K562 (cell line): ENCODE data around the gene OR7A17. TPM values are rescaled to one million over a fixed set of nuclear protein-coding genes. Genes with fewer than 3 reads are reported as not detected.

ENCODE experiments used
- ATAC-seq: fragments of 200-7000 bp; cut with Tn5 transposase; 3 replicates; pipeline ENCODE4 v1.9.1; 2020; ENCODE audit warnings: moderate library complexity
- BruUV-seq: library from RNA; stranded (reverse); fragments of 400-500 nt; replicated peaks from 2 replicates; lab custom pipeline; 2021; lab: Mats Ljungman, UMichigan
- CTCF ChIA-PET: fragments of 300-600 bp; formaldehyde crosslinking; extraction: SDS; loops from one replicate; lab custom pipeline; 2021; ENCODE audit warnings: low intra/inter-chr PET ratio; lab: Yijun Ruan, JAX
- POLR2A ChIA-PET: fragments of 300-600, 350-650 bp; sonication (Branson Sonifier 250); formaldehyde crosslinking; extraction: SDS; loops from one replicate; lab custom pipeline; 2021; ENCODE audit warnings: antibody characterized with exemption, inconsistent platforms; lab: Yijun Ruan, JAX
- DNase-seq, 4 experiments: peaks; one replicate each; pipeline versions ENCODE4 v3.0.0 to v3.0.0-alpha.2; 2011 to 2018; ENCODE audit warnings: low spot score in 3 of 4, mixed read lengths in 3 of 4; ENCODE audit errors: extremely low read depth in 1 of 4
- FAIRE-seq: peaks from 2 replicates; lab custom pipeline; 2011; peaks lifted over from hg19 to GRCh38; lab: Jason Lieb, UNC
- H2AFZ ChIP-seq: 2 replicates; pipeline ENCODE4 v1.6.0; 2011; ENCODE audit warnings: low read depth, low read length, control low read depth, inconsistent platforms
- H3K27ac ChIP-seq: fragments of 200-600 bp; 3 replicates; pipeline ENCODE4 v1.8.0; 2011; ENCODE audit warnings: low read depth, mild to moderate bottlenecking, control low read depth, inconsistent platforms, low read length, moderate library complexity, mixed read lengths; ENCODE audit errors: extremely low read depth
- H3K27me3 ChIP-seq, 2 experiments: fragments of 300-600 bp in 1 of 2; 2 replicates in 1 of 2; 3 replicates in 1 of 2; pipeline versions ENCODE4 v1.6.0 to v1.8.0; 2011; ENCODE audit warnings: inconsistent platforms in 2 of 2, low read length in 2 of 2, mild to moderate bottlenecking in 1 of 2, mixed read lengths in 1 of 2, moderate library complexity in 1 of 2; ENCODE audit not compliant: control insufficient read depth in 2 of 2, insufficient read depth in 2 of 2
- H3K36me3 ChIP-seq: fragments of 300-600 bp; 3 replicates; pipeline ENCODE4 v1.8.0; 2011; ENCODE audit warnings: mild to moderate bottlenecking, low read length, inconsistent platforms; ENCODE audit not compliant: control insufficient read depth, insufficient read depth
- H3K4me1 ChIP-seq, 2 experiments: fragments of 200-600 bp in 1 of 2; replicated peaks in 1 of 2; 2 replicates in 1 of 2; 3 replicates in 1 of 2; pipeline versions ENCODE4 v1.5.1 to v1.8.0; 2011; ENCODE audit warnings: inconsistent platforms in 2 of 2, low read length in 2 of 2, mild to moderate bottlenecking in 1 of 2, mixed read lengths in 1 of 2, moderate library complexity in 1 of 2; ENCODE audit not compliant: control insufficient read depth in 2 of 2, insufficient read depth in 2 of 2
- H3K4me2 ChIP-seq: 2 replicates; pipeline ENCODE4 v1.6.1; 2011; ENCODE audit warnings: low read length, control low read depth, inconsistent platforms, mixed read lengths; ENCODE audit not compliant: insufficient read depth
- H3K4me3 ChIP-seq: fragments of 200-600 bp; sonication (generic), shearing (Covaris generic); 2 replicates; pipeline ENCODE4 v1.5.1; 2016; ENCODE audit warnings: control low read depth, inconsistent platforms
- H3K79me2 ChIP-seq: fragments of 200-600 bp; 3 replicates; pipeline ENCODE4 v1.8.0; 2011; ENCODE audit warnings: low read length, inconsistent platforms; ENCODE audit not compliant: control insufficient read depth, insufficient read depth
- H3K9ac ChIP-seq, 2 experiments: 2 replicates each; pipeline versions ENCODE4 v1.6.0 to v1.6.1; 2011; ENCODE audit warnings: low read depth in 2 of 2, low read length in 2 of 2, control low read depth in 1 of 2, inconsistent platforms in 1 of 2, mild to moderate bottlenecking in 1 of 2, mixed read lengths in 1 of 2; ENCODE audit not compliant: insufficient read depth in 1 of 2
- H3K9me1 ChIP-seq: one replicate; pipeline ENCODE4 v1.6.0; 2011; ENCODE audit warnings: inconsistent platforms, mild to moderate bottlenecking, low read length, moderate library complexity; ENCODE audit not compliant: control insufficient read depth, insufficient read depth
- H3K9me3 ChIP-seq: replicated peaks from 2 replicates; pipeline ENCODE4 v1.5.1; 2011; ENCODE audit warnings: low read depth, low read length, inconsistent platforms; ENCODE audit not compliant: control insufficient read depth, insufficient read depth
- H4K20me1 ChIP-seq: replicated peaks from 2 replicates; pipeline ENCODE4 v1.6.1; 2011; ENCODE audit warnings: low read length, inconsistent platforms, mixed read lengths; ENCODE audit not compliant: control insufficient read depth, insufficient read depth
- ARID3B ChIP-seq: fragments of 250-450 bp; sonication (Bioruptor Pico); IDR thresholded peaks from 2 replicates; pipeline ENCODE4 v1.4.0; 2020; ENCODE audit warnings: borderline replicate concordance
- ATF3 ChIP-seq, 2 experiments: fragments of 450-650 bp in 1 of 2; sonication (generic) in 1 of 2; formaldehyde crosslinking in 1 of 2; IDR thresholded peaks in 1 of 2; conservative IDR thresholded peaks in 1 of 2; 2 replicates each; pipeline versions ENCODE4 v1.6.1 to v1.8.1; 2016 to 2023; ENCODE audit warnings: mild to moderate bottlenecking in 2 of 2, moderate library complexity in 2 of 2, inconsistent platforms in 1 of 2, missing genetic modification reagents in 1 of 2
- ATF7 ChIP-seq: fragments of 450-650 bp; IDR thresholded peaks from 2 replicates; pipeline ENCODE4 v1.7.1; 2014; ENCODE audit warnings: mild to moderate bottlenecking, moderate library complexity
- CREM ChIP-seq: IDR thresholded peaks from 2 replicates; pipeline ENCODE4 v1.6.1; 2014; ENCODE audit warnings: antibody characterized with exemption, low read depth
- SAFB2 ChIP-seq: fragments of 200-400 bp; formaldehyde crosslinking; IDR thresholded peaks from 2 replicates; pipeline ENCODE4 v1.6.1; 2018; ENCODE audit warnings: borderline replicate concordance, low read length, low read depth, moderate library complexity; ENCODE audit not compliant: severe bottlenecking
- SUPT5H ChIP-seq: fragments of 450-650 bp; IDR thresholded peaks from 2 replicates; pipeline ENCODE4 v1.6.1; 2016
- TRIM24 ChIP-seq, 2 experiments: fragments of 450-650 bp; IDR thresholded peaks; 2 replicates each; pipeline ENCODE4 v1.6.1; 2016
- WGBS: fragments of 100-300 bp; shearing (Covaris generic); methylation state at CpG from one replicate; pipeline ENCODE4 v1.1.6; 2016; ENCODE audit warnings: low coverage, mixed read lengths; ENCODE audit not compliant: insufficient coverage; ENCODE audit errors: missing lambda C conversion rate; 5-methylcytosine and 5-hydroxymethylcytosine counted together
- in situ Hi-C: fragments of 300-500 bp; cut with MboI; formaldehyde crosslinking; loops from 4 replicates; pipeline ENCODE4 v1.15.0; 2018; ENCODE audit warnings: inconsistent platforms, mixed read lengths
- intact Hi-C: fragments of 100-400 bp; cut with micrococcal nuclease; formaldehyde crosslinking; loops from 2 replicates; pipeline ENCODE4 v1.14.2; 2022
- polyA plus RNA-seq, 8 experiments: library from polyadenylated mRNA; depleted of rRNA in 4 of 8; stranded (reverse) in 5 of 8; unstranded in 3 of 8; fragments of >200 nt; fragmentation: Nextera tagmentation in 2 of 8; fragmentation: Illumina TruSeq in 1 of 8; extraction: Ambion mirVana in 2 of 8; extraction: Trizol in 1 of 8; gene quantifications; 2 replicates each; pipeline versions ENCODE4 v1.2.1 to v1.2.3, GENCODE V29; 2011 to 2014; ENCODE audit warnings: inconsistent platforms in 1 of 8, missing spikeins in 1 of 8
- total RNA-seq, 7 experiments: library from RNA; depleted of rRNA in 6 of 7; stranded (reverse); fragments of >200 nt in 6 of 7; fragmentation: Illumina TruSeq in 2 of 7; extraction: Trizol in 2 of 7; gene quantifications; 2 replicates each; pipeline versions ENCODE4 v1.2.1 to v1.2.3, GENCODE V29; 2011 to 2021; ENCODE audit warnings: low replicate concordance in 1 of 7
- TF ChIP-seq, protein P1 (sequence below): fragments of 250-450 bp; sonication (Bioruptor Pico); IDR thresholded peaks from 2 replicates; pipeline ENCODE4 v1.4.0; 2020; ENCODE audit warnings: mild to moderate bottlenecking, moderate library complexity
- TF ChIP-seq, protein P2 (sequence below): fragments of 200-800 bp; sonication (Bioruptor generic); IDR thresholded peaks from 2 replicates; pipeline ENCODE4 v1.6.1; 2017; ENCODE audit warnings: missing genetic modification characterization, missing compliant biosample characterization
- TF ChIP-seq, protein P3 (sequence below): fragments of 450-650 bp; formaldehyde crosslinking; IDR thresholded peaks from 2 replicates; pipeline ENCODE4 v1.4.0; 2020; ENCODE audit warnings: mild to moderate bottlenecking, moderate library complexity

Gene OR7A17
- total and polyA plus RNA-seq, 9 of the 15 experiments (the other 6 are each of a cell fraction or from before 2014, with no cell fraction given), result not detected

DNA sequence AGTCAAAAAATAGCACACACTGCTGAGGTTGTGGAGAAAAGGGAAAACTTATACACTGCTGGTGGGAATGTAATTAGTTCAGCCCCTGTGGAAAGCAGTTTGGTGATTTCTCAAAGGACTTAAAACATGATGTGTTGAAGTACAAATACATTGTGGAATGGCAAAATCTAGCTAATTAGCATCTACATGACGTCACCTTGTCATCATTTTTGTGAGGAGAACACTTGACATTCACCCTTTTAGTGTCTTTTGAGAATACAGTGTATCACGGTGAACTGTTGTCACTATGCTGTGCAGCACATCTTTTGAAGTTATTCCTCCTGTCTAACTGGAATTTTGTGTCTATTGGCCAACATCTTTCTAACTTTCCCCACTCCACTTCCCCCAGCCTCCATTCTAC, 42.8 kb downstream of the OR7A17 start:
- no peak overlapping the region for H3K27ac ChIP-seq
- no peak overlapping the region for H3K9ac ChIP-seq
- FAIRE-seq, result no peak
- H3K4me2 ChIP-seq, result no peak overlapping the region
- no peak overlapping the region for H3K4me3 ChIP-seq
- ATAC-seq, result no peak
- no TSS peak for BruUV-seq
- WGBS, result 0% methylated on average over 2 of the region's 2 CpGs
- peaks cover 10 to 21% of the 10 kb centered on the region in 2 experiments for H3K27me3 ChIP-seq
- CTCF ChIA-PET, result no interaction called here
- H3K4me1 ChIP-seq, result no peaks in the 10 kb centered on the region
- no peaks in the 10 kb centered on the region; the same call in 1 of the 2 replicates for H3K9me3 ChIP-seq
- TF ChIP-seq ARID3B (CRISPR knock-in tag) (no peak), ATF3 (IDR thresholded peaks at IDR 0.05) (peak; percentile 54), ATF3 (CRISPR knock-in tag; conservative IDR thresholded peaks at IDR 0.05) (no peak), TRIM24 (IDR thresholded peaks at IDR 0.05) (no peak), SUPT5H (no peak), CREM (0 out of 2 replicates have a peak, but pooled peaks have one; percentile 6), SAFB2 (no peak), ATF7 (peak; percentile 58; the same call in 1 of the 2 replicates)
- TF ChIP-seq, protein P1, sequence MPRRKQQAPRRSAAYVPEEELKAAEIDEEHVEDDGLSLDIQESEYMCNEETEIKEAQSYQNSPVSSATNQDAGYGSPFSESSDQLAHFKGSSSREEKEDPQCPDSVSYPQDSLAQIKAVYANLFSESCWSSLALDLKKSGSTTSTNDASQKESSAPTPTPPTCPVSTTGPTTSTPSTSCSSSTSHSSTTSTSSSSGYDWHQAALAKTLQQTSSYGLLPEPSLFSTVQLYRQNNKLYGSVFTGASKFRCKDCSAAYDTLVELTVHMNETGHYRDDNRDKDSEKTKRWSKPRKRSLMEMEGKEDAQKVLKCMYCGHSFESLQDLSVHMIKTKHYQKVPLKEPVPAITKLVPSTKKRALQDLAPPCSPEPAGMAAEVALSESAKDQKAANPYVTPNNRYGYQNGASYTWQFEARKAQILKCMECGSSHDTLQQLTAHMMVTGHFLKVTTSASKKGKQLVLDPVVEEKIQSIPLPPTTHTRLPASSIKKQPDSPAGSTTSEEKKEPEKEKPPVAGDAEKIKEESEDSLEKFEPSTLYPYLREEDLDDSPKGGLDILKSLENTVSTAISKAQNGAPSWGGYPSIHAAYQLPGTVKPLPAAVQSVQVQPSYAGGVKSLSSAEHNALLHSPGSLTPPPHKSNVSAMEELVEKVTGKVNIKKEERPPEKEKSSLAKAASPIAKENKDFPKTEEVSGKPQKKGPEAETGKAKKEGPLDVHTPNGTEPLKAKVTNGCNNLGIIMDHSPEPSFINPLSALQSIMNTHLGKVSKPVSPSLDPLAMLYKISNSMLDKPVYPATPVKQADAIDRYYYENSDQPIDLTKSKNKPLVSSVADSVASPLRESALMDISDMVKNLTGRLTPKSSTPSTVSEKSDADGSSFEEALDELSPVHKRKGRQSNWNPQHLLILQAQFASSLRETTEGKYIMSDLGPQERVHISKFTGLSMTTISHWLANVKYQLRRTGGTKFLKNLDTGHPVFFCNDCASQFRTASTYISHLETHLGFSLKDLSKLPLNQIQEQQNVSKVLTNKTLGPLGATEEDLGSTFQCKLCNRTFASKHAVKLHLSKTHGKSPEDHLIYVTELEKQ (CRISPR knock-in tag), result no peak
- TF ChIP-seq, protein P2, sequence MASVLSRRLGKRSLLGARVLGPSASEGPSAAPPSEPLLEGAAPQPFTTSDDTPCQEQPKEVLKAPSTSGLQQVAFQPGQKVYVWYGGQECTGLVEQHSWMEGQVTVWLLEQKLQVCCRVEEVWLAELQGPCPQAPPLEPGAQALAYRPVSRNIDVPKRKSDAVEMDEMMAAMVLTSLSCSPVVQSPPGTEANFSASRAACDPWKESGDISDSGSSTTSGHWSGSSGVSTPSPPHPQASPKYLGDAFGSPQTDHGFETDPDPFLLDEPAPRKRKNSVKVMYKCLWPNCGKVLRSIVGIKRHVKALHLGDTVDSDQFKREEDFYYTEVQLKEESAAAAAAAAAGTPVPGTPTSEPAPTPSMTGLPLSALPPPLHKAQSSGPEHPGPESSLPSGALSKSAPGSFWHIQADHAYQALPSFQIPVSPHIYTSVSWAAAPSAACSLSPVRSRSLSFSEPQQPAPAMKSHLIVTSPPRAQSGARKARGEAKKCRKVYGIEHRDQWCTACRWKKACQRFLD (CRISPR knock-in tag), result no peak
- TF ChIP-seq, protein P3, sequence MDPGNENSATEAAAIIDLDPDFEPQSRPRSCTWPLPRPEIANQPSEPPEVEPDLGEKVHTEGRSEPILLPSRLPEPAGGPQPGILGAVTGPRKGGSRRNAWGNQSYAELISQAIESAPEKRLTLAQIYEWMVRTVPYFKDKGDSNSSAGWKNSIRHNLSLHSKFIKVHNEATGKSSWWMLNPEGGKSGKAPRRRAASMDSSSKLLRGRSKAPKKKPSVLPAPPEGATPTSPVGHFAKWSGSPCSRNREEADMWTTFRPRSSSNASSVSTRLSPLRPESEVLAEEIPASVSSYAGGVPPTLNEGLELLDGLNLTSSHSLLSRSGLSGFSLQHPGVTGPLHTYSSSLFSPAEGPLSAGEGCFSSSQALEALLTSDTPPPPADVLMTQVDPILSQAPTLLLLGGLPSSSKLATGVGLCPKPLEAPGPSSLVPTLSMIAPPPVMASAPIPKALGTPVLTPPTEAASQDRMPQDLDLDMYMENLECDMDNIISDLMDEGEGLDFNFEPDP (CRISPR knock-in tag), result no peak
- no peak for DNase-seq
- H3K36me3 ChIP-seq, result no peaks in the 10 kb centered on the region
- no peaks in the 10 kb centered on the region for H4K20me1 ChIP-seq
- intact Hi-C loops, result no loop called here
- H2AFZ ChIP-seq, result no peak overlapping the region
- H3K9me1 ChIP-seq, result no peaks in the 10 kb centered on the region
- in situ Hi-C loops, result no loop called here
- no peaks in the 10 kb centered on the region for H3K79me2 ChIP-seq
- POLR2A ChIA-PET, result no interaction called here
